Gastrocnemius medialis (tissue), 4 donors: ENCODE data around the gene MEF2D.
A peak's percentile ranks its signal among the peaks of the same experiment; 100 is the strongest.

Source experiments
- CTCF ChIP-seq, 5 experiments: fragments of 450-650 bp in 3 of 5; fragments of 200-600 bp in 2 of 5; sonication (generic) in 2 of 5; IDR thresholded peaks in 4 of 5; conservative IDR thresholded peaks in 1 of 5; 1 replicate in 4 of 5; 2 replicates in 1 of 5; pipeline ENCODE4 v1.5.1; 2016 to 2019; ENCODE audit warnings: antibody characterized with exemption in 5 of 5, mild to moderate bottlenecking in 3 of 5, moderate library complexity in 3 of 5
- POLR2A ChIP-seq, 2 donors: fragments of 450-650 bp; IDR thresholded peaks; one replicate each; pipeline ENCODE4 v1.6.1; 2017; ENCODE audit warnings: antibody characterized with exemption in 2 of 2, mild to moderate bottlenecking in 2 of 2, moderate library complexity in 2 of 2

DNA sequence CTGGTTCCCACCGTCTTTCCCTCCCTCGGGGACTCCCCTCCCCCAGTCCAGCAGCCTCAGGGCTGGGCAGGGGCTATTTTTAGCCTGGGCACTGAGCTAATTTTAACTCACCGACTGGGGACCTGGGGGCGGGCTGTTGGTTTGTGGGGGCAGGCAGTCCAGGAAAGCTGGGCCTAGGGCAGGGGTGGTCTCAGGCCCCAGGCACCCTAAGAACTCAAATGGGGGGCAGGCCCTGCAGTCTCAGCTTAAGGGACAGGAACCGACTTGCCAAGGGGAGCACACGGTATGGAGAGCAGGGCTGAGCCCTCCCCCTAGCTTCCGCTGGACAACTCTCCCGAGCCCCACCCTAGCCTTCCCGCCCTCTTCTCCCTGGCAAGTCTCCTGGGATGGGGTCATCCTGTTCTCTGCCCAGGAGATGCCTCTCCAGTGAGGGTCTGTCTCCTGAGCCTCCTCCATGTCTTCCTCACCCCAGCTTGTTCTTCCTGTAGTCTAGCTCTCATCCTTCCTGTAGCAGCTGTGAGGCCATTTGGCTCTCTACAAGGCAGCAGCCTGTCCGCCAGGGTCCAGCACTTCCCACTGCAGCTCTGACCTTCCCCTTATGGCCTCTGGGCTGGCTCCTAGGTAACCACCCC is 10.1 kb downstream of the MEF2D start:
- TF ChIP-seq CTCF (IDR thresholded peaks at IDR 0.05 in 4 of 5, conservative IDR thresholded peaks at IDR 0.05 in 1 of 5) (peak; percentile 51 to 70 (median 53)), POLR2A (IDR thresholded peaks at IDR 0.05) (peak; percentile 45 to 60)
